K562 (cell line): ENCODE measurements around the gene HADHB. TPM values are rescaled to one million over a fixed set of nuclear protein-coding genes. Genes with fewer than 3 reads are reported as not detected.

Experiments used
- ATAC-seq: fragments of 200-7000 bp; cut with Tn5 transposase; 3 replicates; pipeline ENCODE4 v1.9.1; 2020; ENCODE audit warnings: moderate library complexity
- BruUV-seq: library from RNA; stranded (reverse); fragments of 400-500 nt; replicated peaks from 2 replicates; lab custom pipeline; 2021; lab: Mats Ljungman, UMichigan
- CTCF ChIA-PET: fragments of 300-600 bp; formaldehyde crosslinking; extraction: SDS; loops from one replicate; lab custom pipeline; 2021; ENCODE audit warnings: low intra/inter-chr PET ratio; lab: Yijun Ruan, JAX
- POLR2A ChIA-PET: fragments of 300-600, 350-650 bp; sonication (Branson Sonifier 250); formaldehyde crosslinking; extraction: SDS; loops from one replicate; lab custom pipeline; 2021; ENCODE audit warnings: antibody characterized with exemption, inconsistent platforms; lab: Yijun Ruan, JAX
- DNase-seq, 4 experiments: peaks; one replicate each; pipeline versions ENCODE4 v3.0.0 to v3.0.0-alpha.2; 2011 to 2018; ENCODE audit warnings: low spot score in 3 of 4, mixed read lengths in 3 of 4; ENCODE audit errors: extremely low read depth in 1 of 4
- FAIRE-seq: peaks from 2 replicates; lab custom pipeline; 2011; peaks lifted over from hg19 to GRCh38; lab: Jason Lieb, UNC
- H2AFZ ChIP-seq: 2 replicates; pipeline ENCODE4 v1.6.0; 2011; ENCODE audit warnings: low read depth, low read length, control low read depth, inconsistent platforms
- H3K27ac ChIP-seq: fragments of 200-600 bp; 3 replicates; pipeline ENCODE4 v1.8.0; 2011; ENCODE audit warnings: low read depth, mild to moderate bottlenecking, control low read depth, inconsistent platforms, low read length, moderate library complexity, mixed read lengths; ENCODE audit errors: extremely low read depth
- H3K27me3 ChIP-seq, 2 experiments: fragments of 300-600 bp in 1 of 2; 2 replicates in 1 of 2; 3 replicates in 1 of 2; pipeline versions ENCODE4 v1.6.0 to v1.8.0; 2011; ENCODE audit warnings: inconsistent platforms in 2 of 2, low read length in 2 of 2, mild to moderate bottlenecking in 1 of 2, mixed read lengths in 1 of 2, moderate library complexity in 1 of 2; ENCODE audit not compliant: control insufficient read depth in 2 of 2, insufficient read depth in 2 of 2
- H3K36me3 ChIP-seq: fragments of 300-600 bp; 3 replicates; pipeline ENCODE4 v1.8.0; 2011; ENCODE audit warnings: mild to moderate bottlenecking, low read length, inconsistent platforms; ENCODE audit not compliant: control insufficient read depth, insufficient read depth
- H3K4me1 ChIP-seq, 2 experiments: fragments of 200-600 bp in 1 of 2; replicated peaks in 1 of 2; 2 replicates in 1 of 2; 3 replicates in 1 of 2; pipeline versions ENCODE4 v1.5.1 to v1.8.0; 2011; ENCODE audit warnings: inconsistent platforms in 2 of 2, low read length in 2 of 2, mild to moderate bottlenecking in 1 of 2, mixed read lengths in 1 of 2, moderate library complexity in 1 of 2; ENCODE audit not compliant: control insufficient read depth in 2 of 2, insufficient read depth in 2 of 2
- H3K4me2 ChIP-seq: 2 replicates; pipeline ENCODE4 v1.6.1; 2011; ENCODE audit warnings: low read length, control low read depth, inconsistent platforms, mixed read lengths; ENCODE audit not compliant: insufficient read depth
- H3K4me3 ChIP-seq: fragments of 200-600 bp; sonication (generic), shearing (Covaris generic); 2 replicates; pipeline ENCODE4 v1.5.1; 2016; ENCODE audit warnings: control low read depth, inconsistent platforms
- H3K79me2 ChIP-seq: fragments of 200-600 bp; 3 replicates; pipeline ENCODE4 v1.8.0; 2011; ENCODE audit warnings: low read length, inconsistent platforms; ENCODE audit not compliant: control insufficient read depth, insufficient read depth
- H3K9ac ChIP-seq, 2 experiments: 2 replicates each; pipeline versions ENCODE4 v1.6.0 to v1.6.1; 2011; ENCODE audit warnings: low read depth in 2 of 2, low read length in 2 of 2, control low read depth in 1 of 2, inconsistent platforms in 1 of 2, mild to moderate bottlenecking in 1 of 2, mixed read lengths in 1 of 2; ENCODE audit not compliant: insufficient read depth in 1 of 2
- H3K9me1 ChIP-seq: one replicate; pipeline ENCODE4 v1.6.0; 2011; ENCODE audit warnings: inconsistent platforms, mild to moderate bottlenecking, low read length, moderate library complexity; ENCODE audit not compliant: control insufficient read depth, insufficient read depth
- H3K9me3 ChIP-seq: replicated peaks from 2 replicates; pipeline ENCODE4 v1.5.1; 2011; ENCODE audit warnings: low read depth, low read length, inconsistent platforms; ENCODE audit not compliant: control insufficient read depth, insufficient read depth
- H4K20me1 ChIP-seq: replicated peaks from 2 replicates; pipeline ENCODE4 v1.6.1; 2011; ENCODE audit warnings: low read length, inconsistent platforms, mixed read lengths; ENCODE audit not compliant: control insufficient read depth, insufficient read depth
- ERF ChIP-seq: fragments of 450-650 bp; formaldehyde crosslinking; IDR thresholded peaks from 2 replicates; pipeline ENCODE4 v1.4.0; 2020; ENCODE audit warnings: mild to moderate bottlenecking, mixed read lengths
- HEY1 ChIP-seq: fragments of 250-450 bp; sonication (Bioruptor Pico); IDR thresholded peaks from 2 replicates; pipeline ENCODE4 v1.5.0; 2020; ENCODE audit warnings: mild to moderate bottlenecking, moderate library complexity, borderline replicate concordance
- HNRNPLL ChIP-seq: fragments of 200-400 bp; formaldehyde crosslinking; IDR thresholded peaks from 2 replicates; pipeline ENCODE4 v1.6.1; 2017; ENCODE audit warnings: low read length, low read depth, mild to moderate bottlenecking; ENCODE audit not compliant: poor library complexity, severe bottlenecking
- MCM5 ChIP-seq: fragments of 450-650 bp; IDR thresholded peaks from 2 replicates; pipeline ENCODE4 v1.6.1; 2016; ENCODE audit warnings: low read depth
- SRSF7 ChIP-seq: fragments of 200-400 bp; formaldehyde crosslinking; optimal IDR thresholded peaks from 2 replicates; pipeline ENCODE3; 2017; ENCODE audit warnings: mild to moderate bottlenecking, low read depth, low read length
- XRCC4 ChIP-seq: IDR thresholded peaks from one replicate; pipeline ENCODE4 v1.6.1; 2011; ENCODE audit not compliant: insufficient read depth, insufficient read length; ENCODE audit errors: extremely low read depth
- ZFX ChIP-seq: sonication (generic); formaldehyde crosslinking; IDR thresholded peaks from 2 replicates; pipeline ENCODE4 v1.8.0; 2022; ENCODE audit warnings: mild to moderate bottlenecking, missing genetic modification reagents, moderate library complexity
- WGBS: fragments of 100-300 bp; shearing (Covaris generic); methylation state at CpG from one replicate; pipeline ENCODE4 v1.1.6; 2016; ENCODE audit warnings: low coverage, mixed read lengths; ENCODE audit not compliant: insufficient coverage; ENCODE audit errors: missing lambda C conversion rate; 5-methylcytosine and 5-hydroxymethylcytosine counted together
- in situ Hi-C: fragments of 300-500 bp; cut with MboI; formaldehyde crosslinking; loops from 4 replicates; pipeline ENCODE4 v1.15.0; 2018; ENCODE audit warnings: inconsistent platforms, mixed read lengths
- intact Hi-C: fragments of 100-400 bp; cut with micrococcal nuclease; formaldehyde crosslinking; loops from 2 replicates; pipeline ENCODE4 v1.14.2; 2022
- polyA plus RNA-seq, 8 experiments: library from polyadenylated mRNA; depleted of rRNA in 4 of 8; stranded (reverse) in 5 of 8; unstranded in 3 of 8; fragments of >200 nt; fragmentation: Nextera tagmentation in 2 of 8; fragmentation: Illumina TruSeq in 1 of 8; extraction: Ambion mirVana in 2 of 8; extraction: Trizol in 1 of 8; gene quantifications; 2 replicates each; pipeline versions ENCODE4 v1.2.1 to v1.2.3, GENCODE V29; 2011 to 2014; ENCODE audit warnings: inconsistent platforms in 1 of 8, missing spikeins in 1 of 8
- total RNA-seq, 7 experiments: library from RNA; depleted of rRNA in 6 of 7; stranded (reverse); fragments of >200 nt in 6 of 7; fragmentation: Illumina TruSeq in 2 of 7; extraction: Trizol in 2 of 7; gene quantifications; 2 replicates each; pipeline versions ENCODE4 v1.2.1 to v1.2.3, GENCODE V29; 2011 to 2021; ENCODE audit warnings: low replicate concordance in 1 of 7
- TF ChIP-seq, protein P1 (sequence below): IDR thresholded peaks from 2 replicates; pipeline ENCODE4 v1.6.1; 2012; ENCODE audit warnings: low read depth, low read length, improper control_type of control experiment, borderline replicate concordance
- TF ChIP-seq, protein P2 (sequence below), 2 experiments: fragments of 450-650 bp in 1 of 2; sonication (generic) in 1 of 2; formaldehyde crosslinking in 1 of 2; IDR thresholded peaks; 2 replicates each; pipeline versions ENCODE4 v1.7.1 to v1.9.0; 2016 to 2022; ENCODE audit warnings: inconsistent platforms in 1 of 2, mild to moderate bottlenecking in 1 of 2, missing genetic modification reagents in 1 of 2
- TF ChIP-seq, protein P3 (sequence below): fragments of 450-650 bp; conservative IDR thresholded peaks from 2 replicates; pipeline ENCODE4 v1.6.1; 2016; ENCODE audit warnings: missing genetic modification characterization, low read depth, mild to moderate bottlenecking, missing compliant biosample characterization, moderate library complexity

The HADHB gene
- total and polyA plus RNA-seq, 9 of the 15 experiments (the other 6 are each of a cell fraction or from before 2014, with no cell fraction given) = 67.3 to 199 (median 100) TPM

DNA sequence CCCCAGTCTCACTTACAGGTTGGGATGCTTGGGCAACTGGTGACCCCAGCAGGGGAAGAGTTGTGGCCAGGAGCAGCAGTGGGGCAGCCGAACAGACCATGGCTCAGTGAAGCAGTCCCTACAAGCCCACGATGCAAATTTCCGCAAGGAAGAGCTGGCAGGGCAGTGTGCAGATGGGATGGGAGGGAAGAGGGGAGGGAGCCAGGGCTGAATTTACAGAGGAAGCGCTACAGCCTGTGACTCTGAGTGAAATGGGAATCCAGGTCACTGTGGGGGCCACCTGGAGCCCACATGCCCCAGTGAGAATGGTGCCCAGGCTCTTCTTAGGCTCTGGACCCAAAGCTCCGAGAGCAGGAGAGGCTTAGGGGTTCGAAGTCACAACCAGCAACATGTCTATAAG lies 74.2 kb downstream of the HADHB start:
- Histone ChIP-seq H3K9ac (peak overlapping the region in 1 of 2 experiments; percentile 18; a peak in 1 of 4 replicates), H3K79me2 (no peaks in the 10 kb centered on the region), H3K27me3 (peaks cover 0 to 5% of the 10 kb centered on the region in 2 experiments; a peak in 1 of 5 replicates), H3K4me2 (no peak overlapping the region), H3K9me1 (peaks cover 3% of the 10 kb centered on the region), H3K36me3 (no peaks in the 10 kb centered on the region), H4K20me1 (no peaks in the 10 kb centered on the region), H3K4me3 (no peak overlapping the region), H3K4me1 (peaks cover 15 to 24% of the 10 kb centered on the region in 2 experiments), H2AFZ (no peak overlapping the region), H3K9me3 (no peaks in the 10 kb centered on the region), H3K27ac (no peak overlapping the region)
- FAIRE-seq (no peak), DNase-seq (no peak), ATAC-seq (no peak)
- 5% methylated on average over 5 of the region's 6 CpGs for WGBS
- in situ Hi-C loops = no loop called here
- no TSS peak for BruUV-seq
- ChIA-PET CTCF (no interaction called here), POLR2A (interaction anchor here (0.6 to 1.0 kb wide), 2 partner anchors 14 to 81 kb away, joined by 3 read pairs; no protein-coding TSS in a partner anchor)
- intact Hi-C loops = no loop called here
- TF ChIP-seq, protein P1, sequence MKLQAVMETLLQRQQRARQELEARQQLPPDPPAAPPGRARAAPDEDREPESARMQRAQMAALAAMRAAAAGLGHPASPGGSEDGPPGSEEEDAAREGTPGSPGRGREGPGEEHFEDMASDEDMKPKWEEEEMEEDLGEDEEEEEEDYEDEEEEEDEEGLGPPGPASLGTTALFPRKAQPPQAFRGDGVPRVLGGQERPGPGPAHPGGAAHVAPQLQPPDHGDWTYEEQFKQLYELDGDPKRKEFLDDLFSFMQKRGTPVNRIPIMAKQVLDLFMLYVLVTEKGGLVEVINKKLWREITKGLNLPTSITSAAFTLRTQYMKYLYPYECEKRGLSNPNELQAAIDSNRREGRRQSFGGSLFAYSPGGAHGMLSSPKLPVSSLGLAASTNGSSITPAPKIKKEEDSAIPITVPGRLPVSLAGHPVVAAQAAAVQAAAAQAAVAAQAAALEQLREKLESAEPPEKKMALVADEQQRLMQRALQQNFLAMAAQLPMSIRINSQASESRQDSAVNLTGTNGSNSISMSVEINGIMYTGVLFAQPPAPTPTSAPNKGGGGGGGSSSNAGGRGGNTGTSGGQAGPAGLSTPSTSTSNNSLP = no peak
- no peak for TF ChIP-seq MCM5
- TF ChIP-seq, protein P2, sequence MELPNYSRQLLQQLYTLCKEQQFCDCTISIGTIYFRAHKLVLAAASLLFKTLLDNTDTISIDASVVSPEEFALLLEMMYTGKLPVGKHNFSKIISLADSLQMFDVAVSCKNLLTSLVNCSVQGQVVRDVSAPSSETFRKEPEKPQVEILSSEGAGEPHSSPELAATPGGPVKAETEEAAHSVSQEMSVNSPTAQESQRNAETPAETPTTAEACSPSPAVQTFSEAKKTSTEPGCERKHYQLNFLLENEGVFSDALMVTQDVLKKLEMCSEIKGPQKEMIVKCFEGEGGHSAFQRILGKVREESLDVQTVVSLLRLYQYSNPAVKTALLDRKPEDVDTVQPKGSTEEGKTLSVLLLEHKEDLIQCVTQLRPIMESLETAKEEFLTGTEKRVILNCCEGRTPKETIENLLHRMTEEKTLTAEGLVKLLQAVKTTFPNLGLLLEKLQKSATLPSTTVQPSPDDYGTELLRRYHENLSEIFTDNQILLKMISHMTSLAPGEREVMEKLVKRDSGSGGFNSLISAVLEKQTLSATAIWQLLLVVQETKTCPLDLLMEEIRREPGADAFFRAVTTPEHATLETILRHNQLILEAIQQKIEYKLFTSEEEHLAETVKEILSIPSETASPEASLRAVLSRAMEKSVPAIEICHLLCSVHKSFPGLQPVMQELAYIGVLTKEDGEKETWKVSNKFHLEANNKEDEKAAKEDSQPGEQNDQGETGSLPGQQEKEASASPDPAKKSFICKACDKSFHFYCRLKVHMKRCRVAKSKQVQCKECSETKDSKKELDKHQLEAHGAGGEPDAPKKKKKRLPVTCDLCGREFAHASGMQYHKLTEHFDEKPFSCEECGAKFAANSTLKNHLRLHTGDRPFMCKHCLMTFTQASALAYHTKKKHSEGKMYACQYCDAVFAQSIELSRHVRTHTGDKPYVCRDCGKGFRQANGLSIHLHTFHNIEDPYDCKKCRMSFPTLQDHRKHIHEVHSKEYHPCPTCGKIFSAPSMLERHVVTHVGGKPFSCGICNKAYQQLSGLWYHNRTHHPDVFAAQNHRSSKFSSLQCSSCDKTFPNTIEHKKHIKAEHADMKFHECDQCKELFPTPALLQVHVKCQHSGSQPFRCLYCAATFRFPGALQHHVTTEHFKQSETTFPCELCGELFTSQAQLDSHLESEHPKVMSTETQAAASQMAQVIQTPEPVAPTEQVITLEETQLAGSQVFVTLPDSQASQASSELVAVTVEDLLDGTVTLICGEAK (IDR thresholded peaks at IDR 0.05) = no peak
- TF ChIP-seq, protein P2 (CRISPR knock-in tag; IDR thresholded peaks at IDR 0.05) = no peak
- TF ChIP-seq, protein P3, sequence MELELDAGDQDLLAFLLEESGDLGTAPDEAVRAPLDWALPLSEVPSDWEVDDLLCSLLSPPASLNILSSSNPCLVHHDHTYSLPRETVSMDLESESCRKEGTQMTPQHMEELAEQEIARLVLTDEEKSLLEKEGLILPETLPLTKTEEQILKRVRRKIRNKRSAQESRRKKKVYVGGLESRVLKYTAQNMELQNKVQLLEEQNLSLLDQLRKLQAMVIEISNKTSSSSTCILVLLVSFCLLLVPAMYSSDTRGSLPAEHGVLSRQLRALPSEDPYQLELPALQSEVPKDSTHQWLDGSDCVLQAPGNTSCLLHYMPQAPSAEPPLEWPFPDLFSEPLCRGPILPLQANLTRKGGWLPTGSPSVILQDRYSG (tag) = no peak
- no peak for TF ChIP-seq HNRNPLL
- no peak for TF ChIP-seq SRSF7
- no peak for TF ChIP-seq ZFX (CRISPR knock-in tag)
- no peak for TF ChIP-seq HEY1
- TF ChIP-seq XRCC4 = no peak
- no peak for TF ChIP-seq ERF (CRISPR knock-in tag)
